ENCODE data around the gene INTS6.

Gene INTS6

DNA sequence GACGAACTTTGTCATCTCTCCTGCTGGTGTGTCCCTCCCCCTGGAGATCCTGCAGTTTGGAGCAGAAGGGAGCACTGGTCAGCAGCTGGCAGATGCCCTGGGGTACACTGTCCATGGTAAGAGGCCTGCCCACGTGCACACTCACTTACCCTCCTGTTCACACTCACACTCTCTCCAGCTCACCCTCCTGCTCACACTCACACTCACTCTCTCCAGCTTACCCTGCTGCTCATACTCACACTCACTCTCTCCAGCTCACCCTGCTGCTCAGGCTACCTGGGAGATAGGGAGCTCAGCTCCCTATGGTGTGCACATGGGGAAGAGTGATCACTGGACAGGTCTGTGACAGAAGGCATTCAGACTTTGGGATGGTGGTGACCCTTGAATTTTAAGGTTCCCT is 111.6 kb downstream of the INTS6 start:
- no peak for DNase-seq

DNA sequence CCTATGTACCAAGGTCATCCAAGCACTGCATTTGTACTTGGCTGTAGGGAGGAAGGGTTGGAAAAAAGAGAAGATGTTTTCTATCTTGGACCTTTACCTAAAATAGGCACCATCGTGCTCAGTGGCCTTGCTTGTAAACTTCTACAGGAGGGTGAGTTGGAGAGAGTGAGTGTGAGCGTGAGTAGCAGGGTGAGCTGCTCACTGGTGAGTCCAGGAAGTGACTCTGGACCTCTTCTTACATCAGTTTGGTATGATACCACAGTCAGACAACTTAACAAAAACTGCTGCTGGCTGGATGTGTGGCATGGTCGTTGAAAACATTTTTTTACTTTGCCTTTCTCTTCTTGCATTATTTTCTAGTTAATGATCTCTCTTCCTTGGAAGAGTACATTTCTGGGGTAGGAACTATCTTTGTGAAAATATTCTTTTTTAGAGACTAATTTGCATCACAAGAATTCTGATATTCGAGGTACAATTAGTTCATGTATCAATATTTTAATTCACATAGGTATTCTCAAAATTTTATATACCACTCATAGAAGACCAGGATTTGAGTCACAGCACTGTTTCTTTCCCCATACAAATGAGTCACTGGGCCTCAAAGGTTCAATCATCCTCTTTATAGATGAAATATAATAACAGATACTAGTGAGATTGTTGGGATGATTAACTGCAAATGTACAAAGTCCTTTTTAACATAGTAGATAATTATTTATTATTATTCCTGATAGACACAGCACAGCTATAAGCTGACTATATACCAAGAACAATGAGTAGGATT is 112.7 kb downstream of the INTS6 start:
- no peak for DNase-seq

DNA sequence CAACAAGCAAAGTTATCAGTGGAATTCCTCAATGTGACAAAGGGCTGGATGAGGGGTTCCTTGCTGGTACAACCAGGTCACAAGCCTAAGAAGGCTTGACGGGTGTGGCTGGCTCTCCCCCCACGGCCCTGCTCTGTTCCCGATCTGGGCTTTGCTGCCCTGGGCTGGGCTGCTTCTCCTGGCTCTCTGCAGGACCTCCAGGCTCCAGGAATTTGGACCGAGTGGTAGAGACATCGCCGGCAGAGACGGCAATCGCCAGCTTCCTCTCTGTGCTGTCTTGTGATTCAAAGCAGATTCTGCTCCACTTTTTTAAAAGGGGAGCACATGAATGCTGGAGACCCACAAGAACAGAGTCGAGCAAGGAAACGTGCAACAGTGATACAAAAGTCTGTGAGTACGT is 113.5 kb downstream of the INTS6 start, which contains the start of gene SERPINE3:
TSS of gene SERPINE3 (plus strand) at position 338 of the 400 bp plus-strand sequence. CDS start 1,401 bp downstream, outside the sequence.
- no peak for DNase-seq

DNA sequence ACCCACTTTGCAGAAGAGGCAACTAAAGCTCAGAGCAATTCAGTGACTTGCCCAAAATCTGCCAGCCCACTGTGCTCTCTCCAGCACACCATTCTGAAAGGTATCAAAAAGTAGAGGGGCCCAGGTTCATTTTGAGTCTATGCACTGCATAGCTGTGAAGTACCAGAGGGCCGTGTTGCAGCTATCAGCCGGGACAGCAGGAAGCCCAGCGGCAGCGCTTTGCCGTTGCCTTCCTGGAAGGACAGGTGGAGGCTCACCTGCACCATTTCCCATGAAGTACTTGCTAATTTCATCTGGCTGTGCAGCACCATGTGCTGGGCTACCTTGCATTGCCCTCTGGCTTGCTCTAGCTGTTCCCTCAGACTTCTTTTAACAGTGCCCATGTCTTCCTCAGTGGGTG is 116.1 kb downstream of the INTS6 start:
- no peak for DNase-seq

GRCh38 chr13:51333826-51334225 is 119.0 kb downstream of the INTS6 start:
- DNase-seq = no peak

DNA sequence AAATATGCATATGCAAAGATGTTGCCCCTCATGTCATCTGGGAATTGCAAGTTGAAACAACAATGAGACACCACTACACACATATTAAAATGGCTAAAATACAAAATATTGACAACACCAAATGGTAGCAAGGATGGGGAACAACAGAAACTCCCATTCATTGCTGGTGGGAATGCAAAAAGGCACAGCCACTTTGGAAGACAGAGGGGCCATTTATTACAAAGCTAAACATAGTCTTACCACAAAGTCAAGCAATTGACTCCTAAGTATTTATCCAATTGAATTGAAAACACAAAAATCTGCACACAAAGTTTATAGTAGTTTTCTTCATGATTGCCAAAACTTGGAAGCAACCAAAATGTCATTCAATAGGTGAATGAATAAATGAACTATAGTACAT is 119.4 kb downstream of the INTS6 start:
- no peak for DNase-seq

- DNase-seq = no peak
Measured at GRCh38 chr13:51332566-51333361, 120.1 kb downstream of the INTS6 start.

- no peak for DNase-seq
Measured at GRCh38 chr13:51331354-51331861, 121.4 kb downstream of the INTS6 start.

GRCh38 chr13:51330791-51331190 is 122.0 kb downstream of the INTS6 start:
- DNase-seq = no peak

DNA sequence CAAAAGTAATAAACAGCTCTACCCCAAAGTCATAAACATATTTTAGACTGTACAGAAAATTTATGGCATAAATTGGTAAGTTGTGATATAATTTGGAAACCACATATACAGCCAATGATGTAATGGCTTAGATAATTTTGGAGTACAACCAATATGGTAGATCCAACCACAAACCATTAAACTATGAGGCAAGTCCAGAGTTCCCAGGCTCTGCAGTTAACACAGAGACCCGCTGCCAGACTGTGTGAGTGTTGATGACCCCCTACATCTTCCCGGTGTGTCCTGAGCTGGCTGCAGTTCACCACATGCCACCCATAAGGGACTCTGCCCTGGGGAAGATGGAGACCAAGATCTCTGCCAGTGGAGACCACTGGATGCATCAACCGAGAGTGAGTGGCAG is 123.2 kb downstream of the INTS6 start:
- no peak for DNase-seq

DNA sequence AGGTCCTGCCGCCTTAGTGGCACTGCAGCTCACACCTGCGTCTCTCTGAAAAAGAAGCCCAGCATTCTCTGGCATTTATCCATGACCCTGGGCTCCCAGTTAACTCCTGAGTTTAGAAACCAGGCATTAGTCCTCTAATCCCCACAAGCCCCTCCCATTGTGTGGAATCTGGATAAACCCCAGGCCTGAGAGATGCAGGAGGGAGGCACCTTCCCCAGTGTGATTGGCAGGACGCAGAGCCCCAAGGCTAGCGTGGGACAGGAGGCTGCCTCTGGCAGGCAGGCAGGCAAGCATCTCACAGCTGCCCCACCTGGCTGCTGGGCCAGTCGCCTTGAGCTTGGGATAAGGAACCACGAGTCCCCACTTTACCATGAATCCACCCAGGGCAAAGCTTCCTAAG is 124.3 kb downstream of the INTS6 start:
- DNase-seq = no peak

GRCh38 chr13:51327961-51328360 is 124.9 kb downstream of the INTS6 start:
- no peak for DNase-seq

GRCh38 chr13:51326777-51327176 is 126.1 kb downstream of the INTS6 start:
- no peak for DNase-seq

- DNase-seq = no peak
Measured at GRCh38 chr13:51325837-51326236, 127.0 kb downstream of the INTS6 start.

- no peak for DNase-seq
Measured at GRCh38 chr13:51324714-51325420, 128.0 kb downstream of the INTS6 start.

- no peak for DNase-seq
Measured at GRCh38 chr13:51323824-51324511, 128.9 kb downstream of the INTS6 start.

DNA sequence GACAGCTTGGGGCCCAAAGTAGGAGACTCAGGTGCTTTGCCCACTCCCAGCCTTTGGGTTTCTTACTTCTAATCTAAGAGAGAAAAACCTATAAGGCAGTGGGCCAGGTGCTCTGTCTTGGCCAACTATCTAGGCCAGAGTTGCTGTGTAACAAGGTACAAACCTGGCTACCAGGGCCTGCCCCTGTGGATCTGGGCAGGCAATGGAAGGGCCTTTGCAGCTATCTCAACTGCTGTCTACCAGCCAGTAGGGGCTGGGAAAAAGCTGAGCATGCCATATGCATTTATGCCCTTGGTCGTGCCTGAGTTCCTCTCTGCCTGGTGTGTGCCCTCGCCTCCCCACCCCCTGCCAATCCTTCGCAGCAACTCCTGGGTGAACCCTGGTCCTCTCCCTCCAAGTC is 130.0 kb downstream of the INTS6 start:
- no peak for DNase-seq

- DNase-seq = no peak
Measured at GRCh38 chr13:51321836-51322235, 131.0 kb downstream of the INTS6 start.

DNA sequence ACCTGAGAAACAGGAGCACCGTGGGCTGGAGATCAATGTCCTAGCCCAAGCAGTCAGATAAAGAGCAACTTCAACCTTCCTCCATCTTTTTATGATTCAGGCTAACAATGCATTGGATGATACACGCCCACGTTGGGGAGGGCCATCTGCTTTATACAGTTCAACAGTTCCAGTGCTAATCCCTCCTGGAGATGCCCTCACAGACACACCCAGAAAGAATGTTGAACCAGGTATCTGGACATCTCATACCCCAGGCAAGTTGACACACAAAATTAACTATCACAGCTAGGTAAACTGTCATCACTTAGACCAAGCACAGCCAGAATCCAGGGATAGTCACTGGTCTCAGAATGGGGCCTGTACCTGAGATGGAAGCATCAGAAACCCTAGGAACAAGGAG is 134.0 kb downstream of the INTS6 start:
- no peak for DNase-seq

GRCh38 chr13:51318015-51318414 is 134.8 kb downstream of the INTS6 start:
- no peak for DNase-seq

DNA sequence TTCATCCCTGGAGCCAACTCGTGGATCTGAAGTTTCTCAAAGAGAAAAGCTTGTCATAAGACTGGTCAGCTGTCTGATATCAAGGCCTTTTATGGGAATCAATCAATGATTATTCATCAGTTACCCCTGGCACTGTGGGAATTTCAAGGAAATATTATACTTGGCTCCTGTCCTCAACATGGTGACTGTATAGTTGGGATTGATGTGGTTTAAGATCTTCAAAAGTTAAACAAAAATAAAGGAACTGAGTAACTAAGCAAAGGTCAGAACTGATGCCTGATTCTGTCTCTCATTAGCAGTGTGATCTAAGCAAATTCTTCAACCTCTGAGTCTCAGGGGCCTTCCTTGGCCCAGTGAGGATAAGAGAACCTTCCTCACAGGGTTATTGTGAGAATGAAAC is 135.6 kb downstream of the INTS6 start:
- DNase-seq = no peak

- no peak for DNase-seq
Measured at GRCh38 chr13:51313619-51314018, 139.2 kb downstream of the INTS6 start.

Data from activated naive CD4-positive, alpha-beta T cell treated with Interleukin-2 at 50 U/mL for 16 hours (primary cell).